ENCODE data around the gene SLC25A3. TPM values are rescaled to one million over a fixed set of nuclear protein-coding genes. Genes with fewer than 3 reads are reported as not detected.
A peak's percentile ranks its signal among the peaks of the same experiment; 100 is the strongest.

Gene SLC25A3
- total and polyA plus RNA-seq, 2 of the 13 experiments (the other 11 are each of a cell fraction or from before 2014, with no cell fraction given), result 292 to 829 TPM

GRCh38 chr12:98644433-98644711 is 50.9 kb downstream of the SLC25A3 start (continued):
- no peak for TF ChIP-seq ZBTB14 (CRISPR knock-in tag; IDR thresholded peaks at IDR 0.05)
- TF ChIP-seq, protein P1, sequence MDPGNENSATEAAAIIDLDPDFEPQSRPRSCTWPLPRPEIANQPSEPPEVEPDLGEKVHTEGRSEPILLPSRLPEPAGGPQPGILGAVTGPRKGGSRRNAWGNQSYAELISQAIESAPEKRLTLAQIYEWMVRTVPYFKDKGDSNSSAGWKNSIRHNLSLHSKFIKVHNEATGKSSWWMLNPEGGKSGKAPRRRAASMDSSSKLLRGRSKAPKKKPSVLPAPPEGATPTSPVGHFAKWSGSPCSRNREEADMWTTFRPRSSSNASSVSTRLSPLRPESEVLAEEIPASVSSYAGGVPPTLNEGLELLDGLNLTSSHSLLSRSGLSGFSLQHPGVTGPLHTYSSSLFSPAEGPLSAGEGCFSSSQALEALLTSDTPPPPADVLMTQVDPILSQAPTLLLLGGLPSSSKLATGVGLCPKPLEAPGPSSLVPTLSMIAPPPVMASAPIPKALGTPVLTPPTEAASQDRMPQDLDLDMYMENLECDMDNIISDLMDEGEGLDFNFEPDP (CRISPR knock-in tag; conservative IDR thresholded peaks at IDR 0.05), result 0 out of 2 replicates have a peak, but pooled peaks have one; percentile 69
- TF ChIP-seq ZNF83 (CRISPR knock-in tag; IDR thresholded peaks at IDR 0.05; ENCODE audit: borderline replicate concordance), result no peak
- no peak for TF ChIP-seq ZNF256 (CRISPR knock-in tag; conservative IDR thresholded peaks at IDR 0.05)
- no peak for TF ChIP-seq NR3C1 (CRISPR knock-in tag; IDR thresholded peaks at IDR 0.05)
- TF ChIP-seq GATAD1 (CRISPR knock-in tag; IDR thresholded peaks at IDR 0.05), result no peak
- TF ChIP-seq, protein P2, sequence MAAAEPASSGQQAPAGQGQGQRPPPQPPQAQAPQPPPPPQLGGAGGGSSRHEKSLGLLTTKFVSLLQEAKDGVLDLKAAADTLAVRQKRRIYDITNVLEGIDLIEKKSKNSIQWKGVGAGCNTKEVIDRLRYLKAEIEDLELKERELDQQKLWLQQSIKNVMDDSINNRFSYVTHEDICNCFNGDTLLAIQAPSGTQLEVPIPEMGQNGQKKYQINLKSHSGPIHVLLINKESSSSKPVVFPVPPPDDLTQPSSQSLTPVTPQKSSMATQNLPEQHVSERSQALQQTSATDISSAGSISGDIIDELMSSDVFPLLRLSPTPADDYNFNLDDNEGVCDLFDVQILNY (CRISPR knock-in tag; conservative IDR thresholded peaks at IDR 0.05), result no peak; the same call in none of the 2 replicates
- TF ChIP-seq, protein P3, sequence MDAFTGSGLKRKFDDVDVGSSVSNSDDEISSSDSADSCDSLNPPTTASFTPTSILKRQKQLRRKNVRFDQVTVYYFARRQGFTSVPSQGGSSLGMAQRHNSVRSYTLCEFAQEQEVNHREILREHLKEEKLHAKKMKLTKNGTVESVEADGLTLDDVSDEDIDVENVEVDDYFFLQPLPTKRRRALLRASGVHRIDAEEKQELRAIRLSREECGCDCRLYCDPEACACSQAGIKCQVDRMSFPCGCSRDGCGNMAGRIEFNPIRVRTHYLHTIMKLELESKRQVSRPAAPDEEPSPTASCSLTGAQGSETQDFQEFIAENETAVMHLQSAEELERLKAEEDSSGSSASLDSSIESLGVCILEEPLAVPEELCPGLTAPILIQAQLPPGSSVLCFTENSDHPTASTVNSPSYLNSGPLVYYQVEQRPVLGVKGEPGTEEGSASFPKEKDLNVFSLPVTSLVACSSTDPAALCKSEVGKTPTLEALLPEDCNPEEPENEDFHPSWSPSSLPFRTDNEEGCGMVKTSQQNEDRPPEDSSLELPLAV (CRISPR knock-in tag; conservative IDR thresholded peaks at IDR 0.05; ENCODE audit: low read depth), result no peak
- TF ChIP-seq SRSF9 (IDR thresholded peaks at IDR 0.05; ENCODE audit: borderline replicate concordance, insufficient read depth, low read depth, low read length, poor library complexity, severe bottlenecking), result no peak
- peak; percentile 69; the same call in 1 of the 2 replicates for TF ChIP-seq EEA1 (CRISPR knock-in tag; IDR thresholded peaks at IDR 0.05; ENCODE audit: borderline replicate concordance)
- 0 out of 2 replicates have a peak, but pooled peaks have one; percentile 18 for TF ChIP-seq ZNF607 (CRISPR knock-in tag; IDR thresholded peaks at IDR 0.05; ENCODE audit: borderline replicate concordance)
- TF ChIP-seq POLR2A (IDR thresholded peaks at IDR 0.05; ENCODE audit: insufficient read depth in 1 of 2, low read depth in 2 of 2, low read length in 2 of 2), result 0 out of 4 replicates have a peak, but pooled peaks of 1 of the 2 experiments have one; percentile 48
- no peak for TF ChIP-seq DMAP1 (CRISPR knock-in tag; IDR thresholded peaks at IDR 0.05)
- TF ChIP-seq, protein P4, sequence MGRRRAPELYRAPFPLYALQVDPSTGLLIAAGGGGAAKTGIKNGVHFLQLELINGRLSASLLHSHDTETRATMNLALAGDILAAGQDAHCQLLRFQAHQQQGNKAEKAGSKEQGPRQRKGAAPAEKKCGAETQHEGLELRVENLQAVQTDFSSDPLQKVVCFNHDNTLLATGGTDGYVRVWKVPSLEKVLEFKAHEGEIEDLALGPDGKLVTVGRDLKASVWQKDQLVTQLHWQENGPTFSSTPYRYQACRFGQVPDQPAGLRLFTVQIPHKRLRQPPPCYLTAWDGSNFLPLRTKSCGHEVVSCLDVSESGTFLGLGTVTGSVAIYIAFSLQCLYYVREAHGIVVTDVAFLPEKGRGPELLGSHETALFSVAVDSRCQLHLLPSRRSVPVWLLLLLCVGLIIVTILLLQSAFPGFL (CRISPR knock-in tag; IDR thresholded peaks at IDR 0.05), result no peak
- TF ChIP-seq ZNF569 (CRISPR knock-in tag; IDR thresholded peaks at IDR 0.05; ENCODE audit: borderline replicate concordance), result peak; percentile 74; the same call in 1 of the 2 replicates
- TF ChIP-seq, protein P5, sequence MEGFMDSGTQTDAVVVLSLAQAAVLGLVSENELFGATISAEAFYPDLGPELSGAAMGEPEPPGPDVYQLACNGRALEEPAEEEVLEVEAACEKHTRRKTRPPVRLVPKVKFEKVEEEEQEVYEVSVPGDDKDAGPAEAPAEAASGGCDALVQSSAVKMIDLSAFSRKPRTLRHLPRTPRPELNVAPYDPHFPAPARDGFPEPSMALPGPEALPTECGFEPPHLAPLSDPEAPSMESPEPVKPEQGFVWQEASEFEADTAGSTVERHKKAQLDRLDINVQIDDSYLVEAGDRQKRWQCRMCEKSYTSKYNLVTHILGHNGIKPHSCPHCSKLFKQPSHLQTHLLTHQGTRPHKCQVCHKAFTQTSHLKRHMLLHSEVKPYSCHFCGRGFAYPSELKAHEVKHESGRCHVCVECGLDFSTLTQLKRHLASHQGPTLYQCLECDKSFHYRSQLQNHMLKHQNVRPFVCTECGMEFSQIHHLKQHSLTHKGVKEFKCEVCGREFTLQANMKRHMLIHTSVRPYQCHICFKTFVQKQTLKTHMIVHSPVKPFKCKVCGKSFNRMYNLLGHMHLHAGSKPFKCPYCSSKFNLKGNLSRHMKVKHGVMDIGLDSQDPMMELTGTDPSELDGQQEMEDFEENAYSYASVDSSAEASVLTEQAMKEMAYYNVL (CRISPR knock-in tag; IDR thresholded peaks at IDR 0.05; ENCODE audit: borderline replicate concordance), result no peak
- TF ChIP-seq ZNF605 (CRISPR knock-in tag; IDR thresholded peaks at IDR 0.05), result 0 out of 2 replicates have a peak, but pooled peaks have one; percentile 32
- no peak for TF ChIP-seq ZNF160 (CRISPR knock-in tag; IDR thresholded peaks at IDR 0.05)
- no peak for TF ChIP-seq ZNF674 (CRISPR knock-in tag; IDR thresholded peaks at IDR 0.05; ENCODE audit: low read depth)
- no peak for TF ChIP-seq ZBTB39 (CRISPR knock-in tag; IDR thresholded peaks at IDR 0.05)

Data from HepG2 (cell line).